Stimulated activated naive CD4-positive, alpha-beta T cell (primary cell): ENCODE measurements around the gene THAP7.
"Not testable (repeated sequence)": the region's sequence is repeated elsewhere in the genome, so short reads cannot be mapped to it uniquely, and the experiment has no call there.

ENCODE experiments used
- DNase-seq, 6 experiments: peaks; one replicate each; lab custom pipeline; 2025; lab: John Stamatoyannopoulos, UW

THAP7 gene

GRCh38 chr22:21013657-21014201 is 11.8 kb upstream of the THAP7 start:
- DNase-seq: no peak

GRCh38 chr22:21012446-21013407 is 10.8 kb upstream of the THAP7 start:
- no peak for DNase-seq

GRCh38 chr22:21010426-21011113 is 8.7 kb upstream of the THAP7 start:
- no peak for DNase-seq

GRCh38 chr22:21009638-21010425 is 7.9 kb upstream of the THAP7 start:
- DNase-seq: peak in 4 of 6 experiments; percentile 11 to 43 (median 24)

DNA sequence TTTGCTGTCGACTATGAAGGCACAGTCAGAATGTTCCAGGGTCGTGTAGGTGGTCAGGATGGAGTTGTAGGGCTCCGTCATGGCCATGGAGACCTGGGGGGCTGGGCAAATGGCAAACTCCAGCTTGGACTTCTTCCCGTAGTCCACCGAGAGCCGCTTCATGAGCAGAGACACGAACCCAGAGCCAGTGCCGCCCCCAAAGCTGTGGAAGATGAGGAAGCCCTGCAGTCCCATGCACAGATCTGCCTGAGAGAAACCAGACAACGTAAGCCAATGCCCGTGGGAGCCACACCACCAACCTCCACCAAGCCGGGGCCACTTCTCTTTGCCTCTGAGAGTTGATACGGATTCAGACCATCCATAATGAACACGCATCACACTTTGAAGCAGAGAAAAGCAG is 7.3 kb upstream of the THAP7 start:
- DNase-seq: not testable (repeated sequence)

- DNase-seq: no peak
Observed at GRCh38 chr22:21003782-21004181, 1.9 kb upstream of the THAP7 start.

- DNase-seq: no peak
Observed at GRCh38 chr22:21000987-21001600, 824 bp downstream of the THAP7 start.

DNA sequence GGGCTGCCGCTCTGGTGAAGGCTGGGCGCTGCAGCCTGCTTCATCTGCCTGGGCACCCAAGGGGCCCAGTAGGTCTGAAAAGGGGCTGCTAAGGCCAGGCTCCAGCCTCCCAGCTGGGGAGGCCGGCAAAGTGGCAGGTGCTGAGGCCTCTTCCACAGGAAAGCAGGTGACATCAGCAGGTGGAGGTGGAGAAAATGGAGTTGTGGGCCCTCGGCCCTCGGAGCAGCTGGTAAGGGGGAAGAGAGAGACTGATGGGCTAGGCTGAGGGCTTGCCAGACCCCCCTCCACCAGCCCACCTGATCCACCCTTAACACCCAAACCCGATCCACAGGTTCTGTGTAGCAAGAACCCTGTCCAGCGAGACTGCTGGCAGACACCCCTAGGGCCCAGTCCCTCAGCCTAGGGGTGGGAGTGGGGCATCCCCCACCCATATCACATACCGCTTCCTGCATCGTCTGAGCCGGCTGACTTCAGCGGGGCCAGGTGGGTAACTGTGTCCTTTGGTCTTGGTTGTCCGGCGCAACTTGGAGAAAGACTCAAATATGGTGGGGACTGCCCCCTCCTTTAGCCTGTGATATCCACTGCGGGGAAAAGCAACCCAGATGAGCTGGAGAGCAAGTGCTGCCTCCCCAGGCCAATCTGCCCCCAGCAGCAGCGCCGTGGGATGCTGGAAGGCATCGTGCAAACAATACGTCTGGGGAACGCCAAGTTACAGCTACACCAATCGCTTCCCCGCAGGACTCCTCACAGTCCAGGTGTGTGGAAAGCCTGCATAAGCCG is 1.5 kb downstream of the THAP7 start:
- DNase-seq: no peak

- no peak for DNase-seq
Observed at GRCh38 chr22:20999350-21000206, 2.3 kb downstream of the THAP7 start.

DNA sequence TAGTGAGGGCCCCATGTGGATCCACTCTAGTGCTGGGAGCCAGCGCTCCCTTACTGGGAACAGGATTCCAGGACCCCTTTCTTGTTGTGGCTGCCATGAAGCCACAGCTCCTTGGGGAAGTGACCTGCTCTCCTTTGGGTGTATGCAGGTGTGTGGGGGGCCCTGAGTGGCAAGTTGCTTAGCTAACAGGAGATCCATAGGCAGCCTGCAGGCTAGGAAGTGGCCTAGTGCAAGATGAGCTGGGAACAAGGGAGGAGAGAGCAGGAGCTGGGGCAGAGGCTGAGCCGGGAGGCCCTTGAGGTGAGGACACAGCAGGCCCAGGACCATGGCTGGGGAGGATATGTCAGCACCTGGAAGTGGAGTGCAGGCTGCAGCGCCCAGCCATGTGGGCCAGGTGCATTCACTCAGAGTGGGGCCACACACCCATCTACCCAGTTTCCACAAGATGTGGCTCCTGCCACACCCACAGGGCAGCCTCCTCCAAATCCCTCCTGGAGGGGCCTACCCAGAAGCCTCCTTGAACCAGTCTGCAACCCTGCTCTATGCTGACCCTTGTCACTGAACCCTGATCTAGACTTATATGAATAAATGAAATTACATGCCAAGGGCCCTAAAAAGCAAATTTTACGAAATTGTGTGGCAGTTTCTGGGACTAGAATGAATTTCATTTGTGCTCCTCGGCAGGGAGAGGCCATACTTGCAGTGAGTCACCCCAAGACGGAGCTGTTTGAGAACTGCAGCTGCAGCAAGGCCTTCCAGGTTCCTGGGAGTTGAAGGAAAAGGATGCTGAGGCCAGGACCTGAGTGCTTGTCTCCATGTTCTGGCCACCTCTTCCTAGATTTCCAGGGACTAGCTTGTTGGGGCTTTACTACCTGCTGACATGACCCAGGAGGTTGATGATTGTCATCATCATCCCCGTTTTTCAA is 3.2 kb downstream of the THAP7 start:
- DNase-seq: no peak

- DNase-seq: no peak
Observed at GRCh38 chr22:20997536-20998257, 4.2 kb downstream of the THAP7 start.

DNA sequence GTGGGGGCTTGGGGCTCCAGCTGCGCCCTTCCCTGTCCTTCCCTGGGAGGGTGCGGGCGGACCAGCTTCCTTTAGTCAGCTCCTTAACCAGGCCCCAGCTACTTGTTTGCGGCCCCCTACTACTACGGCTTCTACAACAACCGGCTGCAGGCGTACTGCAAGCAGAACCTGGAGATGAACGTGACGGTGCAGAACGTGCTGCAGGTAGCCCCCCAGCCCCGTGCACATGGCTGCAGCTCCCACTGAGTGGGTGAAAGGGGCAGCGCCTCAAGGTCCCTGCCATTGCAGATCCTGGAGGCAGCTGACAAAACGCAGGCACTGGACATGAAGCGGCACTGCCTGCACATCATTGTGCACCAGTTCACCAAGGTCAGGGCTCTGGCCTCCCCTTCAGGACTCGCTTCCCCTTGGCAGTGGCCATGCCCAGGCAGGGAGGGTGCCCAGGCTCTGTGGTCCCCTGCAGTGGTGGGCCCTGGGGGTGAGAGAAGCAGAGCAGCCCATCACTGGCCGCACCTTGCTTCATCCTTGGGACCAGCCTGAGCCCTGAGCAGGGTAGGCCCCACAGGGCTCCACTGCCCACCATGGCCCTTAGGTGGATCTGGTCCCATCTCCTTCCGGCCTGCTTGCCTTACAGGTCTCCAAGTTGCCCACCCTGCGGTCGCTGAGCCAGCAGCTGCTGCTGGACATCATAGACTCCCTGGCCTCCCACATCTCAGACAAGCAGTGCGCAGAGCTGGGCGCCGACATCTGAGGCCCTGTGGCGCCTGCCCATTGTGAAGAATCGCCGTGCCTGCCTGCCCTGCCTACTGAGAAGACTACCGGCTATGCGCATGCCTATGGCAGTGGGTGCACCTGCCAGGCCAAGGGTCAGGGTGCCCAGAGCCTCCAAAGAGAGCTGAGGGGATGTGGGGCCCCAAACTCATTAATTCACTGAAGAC is 5.1 kb downstream of the THAP7 start:
- no peak for DNase-seq

GRCh38 chr22:20996031-20996410 is 5.9 kb downstream of the THAP7 start:
- no peak for DNase-seq

DNA sequence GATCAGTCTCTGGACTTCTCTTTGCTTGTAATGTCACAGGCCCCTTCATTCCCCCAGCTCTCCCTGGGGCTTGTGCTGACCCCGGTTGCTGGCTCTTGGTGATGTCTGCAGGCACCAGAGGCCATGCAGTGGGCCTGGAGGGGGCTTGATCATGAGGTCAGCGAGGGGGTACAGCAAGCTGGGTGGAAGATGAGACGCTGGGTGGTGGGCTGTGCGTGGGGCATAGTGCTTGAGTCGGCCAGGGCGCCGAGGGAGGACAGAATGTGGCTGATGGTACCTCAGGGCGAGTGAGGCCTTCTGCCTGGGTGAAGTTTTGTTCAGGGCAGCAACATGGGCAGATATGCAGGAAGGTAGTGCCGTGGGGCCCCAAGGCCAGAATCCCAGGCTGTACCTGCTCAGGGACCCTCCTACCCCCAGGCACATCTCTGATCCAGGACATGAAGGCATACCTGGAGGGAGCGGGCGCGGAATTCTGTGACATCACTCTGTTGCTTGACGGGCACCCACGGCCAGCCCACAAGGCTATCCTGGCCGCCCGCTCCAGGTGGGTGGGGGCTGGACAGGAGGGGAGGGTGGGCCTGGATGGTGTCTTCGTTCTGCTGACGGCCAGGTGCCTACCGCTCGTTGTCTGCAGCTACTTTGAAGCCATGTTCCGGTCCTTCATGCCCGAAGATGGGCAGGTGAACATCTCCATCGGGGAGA is 6.4 kb downstream of the THAP7 start:
- DNase-seq: no peak

DNA sequence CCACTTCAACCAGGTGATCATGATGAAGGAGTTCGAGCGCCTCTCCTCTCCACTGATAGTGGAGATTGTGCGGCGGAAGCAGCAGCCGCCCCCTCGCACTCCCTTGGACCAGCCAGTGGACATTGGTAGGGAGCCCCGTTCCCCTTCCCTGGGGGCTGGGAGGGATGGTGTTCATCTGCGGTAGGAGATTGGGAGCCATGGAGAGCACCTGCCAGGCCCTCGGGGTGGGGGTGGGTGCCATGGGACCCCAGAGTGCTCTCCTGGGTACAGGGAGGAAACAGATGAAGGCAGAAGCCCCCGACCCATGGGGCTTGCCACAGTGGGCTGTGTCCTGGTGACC is 7.0 kb downstream of the THAP7 start:
- no peak for DNase-seq

DNA sequence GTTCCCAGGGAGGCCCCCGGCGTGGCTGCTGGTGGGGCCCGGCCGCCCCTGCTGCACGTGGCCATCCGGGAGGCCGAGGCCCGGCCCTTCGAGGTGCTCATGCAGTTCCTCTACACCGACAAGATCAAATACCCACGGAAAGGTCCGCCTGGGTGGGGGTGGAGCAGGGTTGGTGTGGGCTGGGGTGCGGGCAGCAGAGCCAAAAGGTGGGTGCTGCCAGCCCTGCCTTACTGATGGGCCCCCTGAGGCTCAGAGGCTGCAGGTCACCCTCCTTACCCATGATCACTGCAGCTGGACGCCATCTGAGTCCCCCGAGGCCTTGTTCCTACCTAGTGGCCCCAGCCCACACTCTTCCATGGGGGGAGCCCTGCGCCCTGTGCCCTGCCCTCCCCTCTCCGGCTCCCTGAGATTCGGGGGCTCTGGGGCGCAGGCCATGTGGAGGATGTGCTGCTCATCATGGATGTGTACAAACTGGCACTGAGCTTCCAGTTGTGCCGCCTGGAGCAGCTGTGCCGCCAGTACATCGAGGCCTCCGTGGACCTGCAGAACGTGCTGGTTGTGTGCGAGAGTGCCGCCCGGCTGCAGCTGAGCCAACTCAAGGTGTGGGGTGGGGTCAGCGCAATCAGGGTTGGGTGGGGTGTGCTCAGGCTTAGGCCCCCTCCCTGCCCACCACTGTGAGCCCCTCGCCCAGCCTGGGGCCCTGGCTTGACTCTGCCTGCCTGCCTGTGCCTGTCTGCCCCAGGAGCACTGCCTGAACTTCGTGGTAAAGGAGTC is 7.6 kb downstream of the THAP7 start:
- DNase-seq: no peak
